ENCODE results near the gene OBSL1.

OBSL1 gene

GRCh38 chr2:219571311-219572236 is at the start of gene OBSL1:
Gene OBSL1 (minus strand): TSS chr2:219571539. CDS start chr2:219571232, 307 bp downstream.
- DNase-seq (ENCODE audit: low read depth in 2 of 2): no peak

DNA sequence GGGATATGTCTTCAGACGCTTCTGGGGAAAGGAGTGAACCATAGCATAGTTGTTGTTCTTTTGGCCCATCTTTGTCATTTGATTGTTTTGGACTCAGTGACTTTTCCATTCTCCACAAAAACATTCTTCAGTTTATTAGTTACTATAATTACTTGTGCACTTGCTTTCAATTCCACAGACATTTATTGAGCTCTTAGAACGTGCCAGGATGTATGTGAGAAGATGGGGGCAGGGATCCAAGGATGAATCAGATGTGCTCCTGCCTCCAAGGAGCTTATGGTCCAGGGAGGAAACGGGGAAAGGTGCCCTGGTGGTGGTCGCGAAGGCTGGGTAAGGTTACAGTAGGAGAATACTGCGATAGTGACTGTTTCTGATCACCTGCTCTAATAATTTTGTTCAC is 49.2 kb upstream of the OBSL1 start:
- no peak for DNase-seq (ENCODE audit: low read depth in 2 of 2)

DNA sequence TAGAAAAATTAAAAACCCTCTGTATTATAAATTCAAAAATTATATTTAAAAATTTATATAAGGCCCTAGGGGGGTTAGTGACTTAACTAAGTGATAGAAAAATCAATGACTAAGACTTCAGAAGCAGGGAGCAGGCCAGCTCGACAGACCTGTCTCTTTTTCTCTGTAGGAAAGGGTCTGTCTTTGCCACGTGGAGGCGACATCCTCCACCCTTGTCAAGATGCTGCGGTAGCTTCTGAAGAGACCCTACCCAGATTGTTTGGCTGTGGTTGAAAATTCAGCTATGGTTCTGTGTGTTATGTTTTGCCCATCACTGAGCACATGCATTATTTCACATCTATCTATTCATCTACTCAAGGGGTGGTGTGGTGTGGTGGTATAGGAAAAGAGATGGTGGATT is 47.9 kb upstream of the OBSL1 start:
- no peak for DNase-seq (ENCODE audit: low read depth in 2 of 2)

GRCh38 chr2:219618733-219619122 is 47.4 kb upstream of the OBSL1 start:
- no peak for DNase-seq (ENCODE audit: low read depth in 2 of 2)

- no peak for DNase-seq (ENCODE audit: low read depth in 2 of 2)
Observed at GRCh38 chr2:219616550-219616949, 45.2 kb upstream of the OBSL1 start.

- DNase-seq (ENCODE audit: low read depth in 2 of 2): no peak
Observed at GRCh38 chr2:219615894-219616293, 44.6 kb upstream of the OBSL1 start.

GRCh38 chr2:219615036-219615435 is 43.7 kb upstream of the OBSL1 start:
- DNase-seq (ENCODE audit: low read depth in 2 of 2): no peak

DNA sequence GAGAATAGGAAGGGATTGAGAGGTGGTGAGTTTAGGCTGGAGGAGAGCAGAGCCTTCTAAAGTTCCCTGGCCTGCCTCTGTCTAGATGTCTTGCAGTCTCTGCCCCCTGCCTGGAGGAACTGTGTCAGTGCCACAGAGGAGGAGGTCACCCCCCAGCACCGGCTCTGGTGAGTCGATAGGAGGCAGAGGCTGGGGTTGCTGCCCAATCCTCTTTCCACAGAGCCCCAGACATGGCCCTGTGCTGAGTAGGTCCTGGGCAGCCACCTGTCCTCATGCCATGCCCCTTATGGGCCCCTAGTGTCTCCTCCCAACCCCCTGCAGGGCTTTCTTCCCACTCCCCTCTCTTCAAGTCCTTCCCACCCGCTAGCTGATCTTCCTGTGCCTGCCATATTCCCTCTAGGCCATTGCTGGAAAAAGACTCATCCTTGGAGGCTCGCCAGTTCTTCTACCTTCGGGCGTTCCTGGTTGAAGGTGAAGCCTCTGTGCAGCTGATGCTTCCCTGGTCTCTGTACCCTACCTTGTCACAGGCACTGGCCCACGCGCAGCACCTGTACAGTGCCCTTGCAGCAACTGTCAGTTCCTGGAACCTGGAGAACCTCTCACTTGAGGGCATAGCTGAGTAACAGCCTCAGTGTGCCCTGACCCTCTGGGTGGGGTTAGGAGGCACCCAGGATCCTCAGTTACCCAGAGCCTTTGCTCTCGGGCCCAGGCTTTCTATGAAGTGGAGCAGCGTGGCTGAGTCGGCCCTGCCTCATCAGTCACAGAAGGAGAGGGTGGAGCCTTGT is 42.9 kb upstream of the OBSL1 start:
- DNase-seq (ENCODE audit: low read depth in 2 of 2): no peak

DNA sequence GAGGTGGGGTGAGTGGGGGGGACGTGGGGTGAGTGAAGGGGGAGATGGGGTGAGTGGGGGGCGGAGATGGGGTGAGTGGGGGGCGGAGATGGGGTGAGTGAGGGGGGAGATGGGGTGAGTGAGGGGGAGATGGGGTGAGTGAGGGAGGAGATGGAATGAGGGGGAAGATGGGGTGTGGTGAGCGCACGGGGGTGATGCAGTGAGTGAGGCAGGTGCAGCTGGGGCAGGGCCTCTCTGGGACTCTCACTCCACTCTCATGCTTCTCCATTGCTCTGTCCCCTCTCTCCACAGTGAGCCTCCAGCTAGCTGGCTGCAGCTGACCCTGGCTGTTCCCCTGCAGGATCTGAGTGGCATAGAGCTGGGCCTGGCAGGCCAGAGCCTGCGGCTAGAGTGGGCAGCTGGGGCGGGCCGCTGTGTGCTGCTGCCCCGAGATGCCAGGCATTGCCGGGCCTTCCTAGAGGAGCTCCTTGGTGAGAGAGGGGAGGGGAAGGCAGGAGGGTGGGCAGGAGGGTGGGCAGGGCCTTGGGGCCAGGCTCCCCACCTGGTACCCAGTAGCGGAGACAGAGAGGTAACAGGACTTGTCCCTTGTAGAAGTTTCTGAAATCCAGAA is 42.2 kb upstream of the OBSL1 start:
- DNase-seq (ENCODE audit: low read depth in 2 of 2): no peak

DNA sequence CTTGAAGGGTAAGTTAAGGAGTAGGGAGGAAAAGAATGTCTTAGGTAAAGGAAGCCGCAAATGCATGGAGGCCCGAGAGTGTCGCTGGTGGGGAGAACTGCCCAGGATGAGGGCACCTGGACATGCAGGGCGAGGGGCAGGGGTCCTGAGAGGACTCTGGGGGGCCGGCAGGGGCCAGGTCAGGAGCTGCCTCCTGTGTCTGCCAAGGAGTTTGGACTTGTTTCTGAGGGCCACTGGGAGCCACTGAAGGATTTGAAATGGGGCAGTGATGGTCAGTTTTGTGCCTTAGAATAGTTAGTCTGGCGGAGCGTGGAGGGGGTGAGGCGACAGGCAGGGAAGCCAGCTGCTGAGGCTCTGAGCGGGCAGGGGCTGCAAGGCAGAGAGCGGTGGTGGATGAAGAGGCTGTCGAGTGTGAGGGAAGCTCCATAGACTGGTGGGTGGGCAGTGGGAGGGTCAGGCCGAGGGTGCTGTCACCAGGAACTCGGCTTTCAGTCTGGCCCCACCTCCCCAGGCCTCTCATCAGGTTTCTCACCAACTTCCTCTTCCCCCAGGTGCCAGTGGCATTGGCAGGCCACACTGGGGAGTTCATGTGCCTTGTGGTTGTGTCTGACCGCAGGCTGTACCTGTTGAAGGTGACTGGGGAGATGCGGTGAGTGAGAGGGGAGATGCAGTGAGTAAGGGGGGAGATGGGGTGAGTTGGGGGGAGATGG is 41.4 kb upstream of the OBSL1 start:
- no peak for DNase-seq (ENCODE audit: low read depth in 2 of 2)

DNA sequence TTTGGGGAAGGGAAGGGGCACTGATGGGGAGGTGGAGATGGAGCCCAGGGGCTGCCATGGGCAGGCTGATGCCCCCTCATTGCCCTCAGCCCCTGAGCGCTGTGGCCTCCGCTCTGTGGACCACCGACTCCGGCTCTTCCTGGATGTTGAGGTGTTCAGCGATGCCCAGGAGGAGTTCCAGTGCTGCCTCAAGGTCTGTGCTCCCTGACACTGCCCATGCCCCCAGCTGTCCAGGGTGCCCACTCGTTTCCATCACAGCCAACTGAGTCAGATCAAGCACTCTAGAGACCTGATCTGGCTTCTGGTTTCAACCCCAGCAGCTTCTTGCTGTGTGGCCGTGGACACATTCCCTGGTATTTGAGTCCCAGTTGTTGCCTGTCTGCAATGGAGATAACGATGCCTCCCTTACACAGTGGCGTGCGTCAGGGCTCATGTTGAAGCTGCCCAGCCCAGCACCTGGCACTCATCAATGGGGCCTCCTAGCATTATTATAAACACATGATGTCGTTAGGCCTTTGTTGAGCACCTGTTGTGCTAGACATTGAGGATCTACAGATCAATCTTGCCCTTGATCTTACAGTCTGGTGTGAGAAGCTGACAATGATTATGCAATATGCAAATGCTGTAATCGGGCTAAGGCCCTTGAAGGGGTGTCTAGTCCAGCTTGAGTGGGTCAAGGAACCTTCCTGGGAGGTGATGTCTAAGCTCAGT is 40.7 kb upstream of the OBSL1 start:
- DNase-seq (ENCODE audit: low read depth in 2 of 2): no peak

DNA sequence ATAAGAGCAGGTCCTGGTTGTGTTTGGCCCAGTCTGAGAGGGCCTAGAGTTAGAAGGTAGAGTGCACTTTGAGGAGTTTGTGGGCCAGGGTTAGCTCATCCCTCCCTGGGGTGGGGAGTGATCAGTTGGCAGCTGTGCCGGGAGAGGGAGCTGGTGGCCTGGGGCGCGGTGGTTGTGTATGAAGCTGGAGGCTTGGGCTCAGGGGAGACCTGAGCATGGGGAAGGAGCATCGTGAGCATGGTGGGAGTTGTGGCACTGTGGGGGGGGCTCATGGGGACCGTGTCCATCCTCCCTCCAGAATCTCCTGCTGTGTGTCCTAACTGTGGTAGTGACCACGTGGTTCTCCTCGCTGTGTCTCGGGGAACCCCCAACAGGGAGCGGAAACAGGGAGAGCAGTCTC is 40.0 kb upstream of the OBSL1 start:
- no peak for DNase-seq (ENCODE audit: low read depth in 2 of 2)

- no peak for DNase-seq (ENCODE audit: low read depth in 2 of 2)
Observed at GRCh38 chr2:219609149-219609750, 37.9 kb upstream of the OBSL1 start.

- no peak for DNase-seq (ENCODE audit: low read depth in 2 of 2)
Observed at GRCh38 chr2:219608399-219608964, 37.1 kb upstream of the OBSL1 start.

DNA sequence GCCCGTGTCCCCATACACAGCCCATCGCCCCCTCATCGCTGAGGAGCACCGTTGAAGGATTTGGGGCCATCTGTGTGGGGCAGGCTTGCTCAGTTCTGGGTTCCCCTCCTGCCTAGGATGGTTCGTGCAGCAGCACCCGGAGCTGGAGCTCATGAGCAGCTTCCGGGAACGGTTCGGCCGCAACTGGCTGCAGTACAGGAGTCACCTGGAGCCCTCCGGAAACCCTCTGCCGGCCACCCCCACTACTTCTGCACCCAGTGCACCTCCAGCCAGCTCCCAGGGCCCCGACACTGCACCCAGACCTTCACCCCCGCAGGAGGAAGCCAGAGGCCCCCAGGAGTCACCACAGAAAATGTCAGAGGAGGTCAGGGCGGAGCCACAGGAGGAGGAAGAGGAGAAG is 36.6 kb upstream of the OBSL1 start:
- DNase-seq (ENCODE audit: low read depth in 2 of 2): no peak

GRCh38 chr2:219605607-219605954 is 34.2 kb upstream of the OBSL1 start:
- no peak for DNase-seq (ENCODE audit: low read depth in 2 of 2)

- no peak for DNase-seq (ENCODE audit: low read depth in 2 of 2)
Observed at GRCh38 chr2:219603771-219604170, 32.4 kb upstream of the OBSL1 start.

GRCh38 chr2:219598308-219599078 is 27.2 kb upstream of the OBSL1 start:
- no peak for DNase-seq (ENCODE audit: low read depth in 2 of 2)

GRCh38 chr2:219597552-219598307 is 26.4 kb upstream of the OBSL1 start, which contains the start of gene STK11IP:
Gene STK11IP (plus strand): TSS chr2:219597857. CDS start chr2:219598120, 263 bp downstream.
- peak; percentile 86 to 92 for DNase-seq (ENCODE audit: low read depth in 2 of 2)

Data from stimulated activated CD4-positive, alpha-beta T cell treated with anti-CD3 and anti-CD28 coated beads, Interleukin-4, amount 100 ng/mL, for 48 hours (primary cell).